ENCODE results near the gene PTHLH. TPM values are rescaled to one million over a fixed set of nuclear protein-coding genes. Genes with fewer than 3 reads are reported as not detected.
A peak's percentile ranks its signal among the peaks of the same experiment; 100 is the strongest.

The PTHLH gene
- total RNA-seq, 2 experiments from 2014 or later: not detected

GRCh38 chr12:27951898-27952297 lies 20.6 kb downstream of the PTHLH start:
- H3K4me3 Mint-ChIP-seq: no peak overlapping the region
- H3K9me3 Mint-ChIP-seq: no peaks in the 10 kb centered on the region
- H3K27ac Mint-ChIP-seq: no peak overlapping the region
- no peak for DNase-seq
- H3K4me1 Mint-ChIP-seq: no peaks in the 10 kb centered on the region
- ChIA-PET CTCF (no interaction called here), POLR2A (no interaction called here)
- peaks cover 18% of the 10 kb centered on the region for H3K27me3 Mint-ChIP-seq
- no peaks in the 10 kb centered on the region for H3K36me3 Mint-ChIP-seq (ENCODE audit: low read depth)

- Mint-ChIP-seq H3K27ac (no peak overlapping the region), H3K4me3 (no peak overlapping the region), H3K9me3 (no peaks in the 10 kb centered on the region), H3K36me3 (ENCODE audit: low read depth) (no peaks in the 10 kb centered on the region), H3K27me3 (peaks cover 17% of the 10 kb centered on the region), H3K4me1 (no peaks in the 10 kb centered on the region)
- ChIA-PET POLR2A (no interaction called here), CTCF (no interaction called here)
- DNase-seq: no peak
Measured at GRCh38 chr12:27946421-27946820, 26.1 kb downstream of the PTHLH start.

GRCh38 chr12:27940756-27941402 lies 31.7 kb downstream of the PTHLH start:
- Mint-ChIP-seq H3K4me3 (no peak overlapping the region), H3K9me3 (no peaks in the 10 kb centered on the region)

GRCh38 chr12:27940245-27940644 lies 32.3 kb downstream of the PTHLH start:
- CTCF ChIA-PET: no interaction called here
- Mint-ChIP-seq H3K27me3 (peaks cover 20% of the 10 kb centered on the region), H3K36me3 (ENCODE audit: low read depth) (no peaks in the 10 kb centered on the region), H3K9me3 (no peaks in the 10 kb centered on the region), H3K4me1 (no peaks in the 10 kb centered on the region), H3K27ac (no peak overlapping the region), H3K4me3 (no peak overlapping the region)
- POLR2A ChIA-PET: no interaction called here
- no peak for DNase-seq

More at GRCh38 chr12:27940756-27941402, 31.7 kb downstream of the PTHLH start:
- Mint-ChIP-seq H3K27me3 (peaks cover 19% of the 10 kb centered on the region), H3K4me1 (no peaks in the 10 kb centered on the region), H3K27ac (no peak overlapping the region), H3K36me3 (ENCODE audit: low read depth) (no peaks in the 10 kb centered on the region)
- ChIA-PET CTCF (interaction anchor here (0.5 to 0.7 kb wide), 4 partner anchors 39 to 213 kb away, joined by 3 to 4 read pairs (median 3); no protein-coding TSS in a partner anchor), POLR2A (no interaction called here)
- peak; percentile 69 for DNase-seq

- POLR2A ChIA-PET: no interaction called here
- H3K4me1 Mint-ChIP-seq: no peaks in the 10 kb centered on the region
- no peaks in the 10 kb centered on the region for H3K36me3 Mint-ChIP-seq (ENCODE audit: low read depth)
- DNase-seq: no peak
- no peak overlapping the region for H3K27ac Mint-ChIP-seq
- CTCF ChIA-PET: no interaction called here
- no peaks in the 10 kb centered on the region for H3K9me3 Mint-ChIP-seq
- H3K4me3 Mint-ChIP-seq: no peak overlapping the region
- H3K27me3 Mint-ChIP-seq: peaks cover 13% of the 10 kb centered on the region
Measured at GRCh38 chr12:27937768-27938167, 34.8 kb downstream of the PTHLH start.

- Mint-ChIP-seq H3K4me3 (no peak overlapping the region), H3K36me3 (ENCODE audit: low read depth) (no peaks in the 10 kb centered on the region), H3K27ac (no peak overlapping the region), H3K27me3 (peaks cover 10% of the 10 kb centered on the region), H3K9me3 (no peaks in the 10 kb centered on the region), H3K4me1 (no peaks in the 10 kb centered on the region)
- CTCF ChIA-PET: interaction anchor here (0.6 kb wide), 1 partner anchor 1988 kb away, joined by 3 read pairs; no protein-coding TSS in a partner anchor
- POLR2A ChIA-PET: no interaction called here
- DNase-seq: no peak
Measured at GRCh38 chr12:27936196-27936595, 36.3 kb downstream of the PTHLH start.

- H3K4me3 Mint-ChIP-seq: no peak overlapping the region
- H3K9me3 Mint-ChIP-seq: no peaks in the 10 kb centered on the region
- no peaks in the 10 kb centered on the region for H3K4me1 Mint-ChIP-seq
- H3K27me3 Mint-ChIP-seq: peaks cover 15% of the 10 kb centered on the region
- POLR2A ChIA-PET: no interaction called here
- DNase-seq: no peak
- H3K27ac Mint-ChIP-seq: no peak overlapping the region
- no peaks in the 10 kb centered on the region for H3K36me3 Mint-ChIP-seq (ENCODE audit: low read depth)
- CTCF ChIA-PET: no interaction called here
Measured at GRCh38 chr12:27934276-27934675, 38.3 kb downstream of the PTHLH start.

GRCh38 chr12:27931390-27931789 lies 41.1 kb downstream of the PTHLH start:
- ChIA-PET POLR2A (no interaction called here), CTCF (no interaction called here)
- H3K27me3 Mint-ChIP-seq: peaks cover 17% of the 10 kb centered on the region
- no peak overlapping the region for H3K4me3 Mint-ChIP-seq
- H3K4me1 Mint-ChIP-seq: no peaks in the 10 kb centered on the region
- H3K36me3 Mint-ChIP-seq (ENCODE audit: low read depth): no peaks in the 10 kb centered on the region
- DNase-seq: no peak
- H3K27ac Mint-ChIP-seq: no peak overlapping the region
- H3K9me3 Mint-ChIP-seq: no peaks in the 10 kb centered on the region

GRCh38 chr12:27927347-27927746 lies 45.2 kb downstream of the PTHLH start:
- Mint-ChIP-seq H3K4me1 (no peaks in the 10 kb centered on the region), H3K36me3 (ENCODE audit: low read depth) (no peaks in the 10 kb centered on the region), H3K27ac (no peak overlapping the region), H3K4me3 (no peak overlapping the region), H3K9me3 (no peaks in the 10 kb centered on the region), H3K27me3 (peaks cover 20% of the 10 kb centered on the region)
- ChIA-PET POLR2A (no interaction called here), CTCF (interaction anchor here (0.7 kb wide), 1 partner anchor 31 kb away, joined by 4 read pairs; no protein-coding TSS in a partner anchor)
- DNase-seq: no peak

- H3K36me3 Mint-ChIP-seq (ENCODE audit: low read depth): no peaks in the 10 kb centered on the region
- no peaks in the 10 kb centered on the region for H3K4me1 Mint-ChIP-seq
- no peak overlapping the region for H3K4me3 Mint-ChIP-seq
- H3K27ac Mint-ChIP-seq: no peak overlapping the region
- ChIA-PET CTCF (no interaction called here), POLR2A (no interaction called here)
- H3K9me3 Mint-ChIP-seq: no peaks in the 10 kb centered on the region
- DNase-seq: no peak
- peaks cover 16% of the 10 kb centered on the region for H3K27me3 Mint-ChIP-seq
Measured at GRCh38 chr12:27924350-27925135, 48.0 kb downstream of the PTHLH start.

- Mint-ChIP-seq H3K4me1 (no peaks in the 10 kb centered on the region), H3K9me3 (no peaks in the 10 kb centered on the region), H3K27me3 (peaks cover 14% of the 10 kb centered on the region), H3K4me3 (no peak overlapping the region), H3K27ac (no peak overlapping the region), H3K36me3 (ENCODE audit: low read depth) (no peaks in the 10 kb centered on the region)
- ChIA-PET POLR2A (no interaction called here), CTCF (no interaction called here)
- DNase-seq: no peak
Measured at GRCh38 chr12:27922531-27923139, 49.9 kb downstream of the PTHLH start.

GRCh38 chr12:27919671-27920235 lies 52.8 kb downstream of the PTHLH start:
- H3K4me3 Mint-ChIP-seq: no peak overlapping the region
- H3K36me3 Mint-ChIP-seq (ENCODE audit: low read depth): no peaks in the 10 kb centered on the region
- POLR2A ChIA-PET: no interaction called here
- H3K4me1 Mint-ChIP-seq: no peaks in the 10 kb centered on the region
- no peak for DNase-seq
- no peak overlapping the region for H3K27ac Mint-ChIP-seq
- CTCF ChIA-PET: no interaction called here
- H3K9me3 Mint-ChIP-seq: no peaks in the 10 kb centered on the region
- peaks cover 9% of the 10 kb centered on the region for H3K27me3 Mint-ChIP-seq

GRCh38 chr12:27915536-27915935 lies 57.0 kb downstream of the PTHLH start:
- POLR2A ChIA-PET: no interaction called here
- CTCF ChIA-PET: no interaction called here
- H3K36me3 Mint-ChIP-seq (ENCODE audit: low read depth): no peaks in the 10 kb centered on the region
- no peak for DNase-seq
- H3K27me3 Mint-ChIP-seq: peaks cover 5% of the 10 kb centered on the region
- H3K4me3 Mint-ChIP-seq: no peak overlapping the region
- no peaks in the 10 kb centered on the region for H3K4me1 Mint-ChIP-seq
- no peaks in the 10 kb centered on the region for H3K9me3 Mint-ChIP-seq
- no peak overlapping the region for H3K27ac Mint-ChIP-seq
